ENCODE data around the gene TTLL13.

Gene TTLL13

DNA sequence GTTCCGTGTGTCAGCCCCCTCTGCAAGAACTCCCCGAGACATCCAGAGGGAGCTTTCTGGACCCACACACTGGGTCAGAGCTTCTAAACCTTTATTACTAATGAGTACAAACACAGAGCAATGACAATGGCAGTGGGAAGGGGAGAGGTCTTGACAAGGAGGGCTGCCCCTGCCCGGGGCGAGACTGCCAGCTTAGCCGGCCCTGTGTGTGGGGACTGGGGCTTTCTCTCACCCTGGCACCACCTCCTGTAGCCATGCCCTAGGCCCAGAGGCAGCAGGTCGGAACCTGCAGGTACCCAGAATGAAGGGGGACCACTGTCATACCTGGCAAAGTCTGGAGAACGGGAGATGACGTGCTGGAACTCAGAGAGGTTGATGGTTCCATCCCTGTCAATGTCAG is 18.7 kb upstream of the TTLL13 start:
- H3K36me3 ChIP-seq (ENCODE audit: insufficient read depth, low read length) = peaks cover 42% of the 10 kb centered on the region
- H3K9ac ChIP-seq (ENCODE audit: low read length) = no peak overlapping the region
- H3K27ac ChIP-seq (ENCODE audit: low read depth, low read length) = peak overlapping the region; percentile 21
- peaks cover 62% of the 10 kb centered on the region for H3K4me1 ChIP-seq (ENCODE audit: insufficient read depth, low read length)
- no peaks in the 10 kb centered on the region for H3K9me3 ChIP-seq (ENCODE audit: low read length)
- no peaks in the 10 kb centered on the region for H3K27me3 ChIP-seq (ENCODE audit: control insufficient read depth in 1 of 2, insufficient read depth in 2 of 2, low read length in 2 of 2)
- no peak overlapping the region for H3K4me3 ChIP-seq (ENCODE audit: low read depth in 1 of 2, low read length in 2 of 2)

DNA sequence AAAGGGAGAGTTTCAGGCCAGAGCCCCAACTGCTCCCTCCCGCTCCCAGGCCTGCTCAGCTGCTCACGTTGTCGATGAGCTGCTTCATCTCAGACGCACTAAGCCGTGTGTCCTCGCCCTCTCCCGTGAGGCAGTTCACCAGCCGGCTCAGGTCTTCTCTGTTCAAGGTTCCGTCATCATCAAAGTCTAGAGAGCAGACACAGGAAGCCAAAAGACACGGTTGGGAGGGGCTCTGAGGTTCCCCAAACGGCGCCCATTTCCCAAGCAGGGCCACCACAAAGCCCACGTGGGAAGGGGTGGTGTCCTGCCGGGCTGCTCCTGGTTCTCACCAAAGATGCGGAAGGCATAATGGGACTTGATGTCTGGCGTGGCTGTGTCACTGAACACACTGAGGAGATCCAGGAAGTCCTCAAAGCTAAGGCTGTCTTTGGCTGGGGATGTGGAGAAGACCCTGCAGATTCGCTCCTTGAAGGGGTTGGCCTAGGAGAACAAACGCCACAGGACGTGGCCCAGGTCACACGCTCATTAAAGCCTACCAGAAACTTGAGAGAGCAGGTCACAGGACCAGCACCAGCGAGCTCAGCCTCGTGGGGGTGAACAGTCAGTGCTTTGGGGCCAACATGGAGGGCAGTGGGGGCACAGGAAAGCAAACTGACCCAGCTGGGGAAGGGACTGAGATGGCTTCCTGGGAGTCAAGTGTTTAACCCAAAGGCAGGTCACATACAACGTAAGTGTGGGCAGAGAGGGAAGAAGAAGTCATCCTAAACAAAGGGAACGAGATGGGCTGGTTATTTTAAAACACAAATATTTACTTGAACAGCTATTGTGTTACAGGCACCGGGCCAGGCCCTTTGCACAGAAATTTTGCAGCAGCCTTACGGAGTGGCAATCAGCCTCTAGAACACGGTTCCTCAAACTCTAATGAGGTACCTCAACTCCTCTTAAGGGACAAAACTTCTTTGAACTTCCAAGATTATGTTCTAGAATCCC is 18.0 kb upstream of the TTLL13 start:
- H3K4me3 ChIP-seq (ENCODE audit: low read depth in 1 of 2, low read length in 2 of 2) = no peak overlapping the region
- peaks cover 62% of the 10 kb centered on the region for H3K4me1 ChIP-seq (ENCODE audit: insufficient read depth, low read length)
- H3K9me3 ChIP-seq (ENCODE audit: low read length) = no peaks in the 10 kb centered on the region
- no peaks in the 10 kb centered on the region for H3K27me3 ChIP-seq (ENCODE audit: control insufficient read depth in 1 of 2, insufficient read depth in 2 of 2, low read length in 2 of 2)
- no peak overlapping the region for H3K9ac ChIP-seq (ENCODE audit: low read length)
- peak overlapping the region; percentile 21 for H3K27ac ChIP-seq (ENCODE audit: low read depth, low read length)
- peaks cover 38% of the 10 kb centered on the region for H3K36me3 ChIP-seq (ENCODE audit: insufficient read depth, low read length)

DNA sequence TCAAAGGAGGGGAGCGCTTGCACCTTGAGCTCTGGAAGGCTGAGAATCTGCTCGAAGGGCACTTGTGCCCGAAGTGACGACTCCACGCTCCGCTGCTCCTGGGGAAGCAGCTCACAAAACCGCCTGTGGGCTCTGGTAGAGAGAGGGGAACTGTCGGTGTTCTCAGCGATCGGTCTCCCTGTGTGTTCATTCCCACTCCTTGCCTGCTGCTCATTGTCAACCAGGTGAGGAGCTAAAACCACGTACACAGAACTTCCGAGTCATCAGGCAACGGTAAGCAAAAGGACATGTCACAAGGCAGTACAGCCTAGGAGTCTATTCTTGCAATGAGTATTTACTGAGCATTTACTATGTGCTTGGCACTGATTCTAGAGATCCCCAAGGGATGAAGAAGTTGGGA is 17.2 kb upstream of the TTLL13 start:
- Histone ChIP-seq H3K4me3 (ENCODE audit: low read depth in 1 of 2, low read length in 2 of 2) (peak overlapping the region in 1 of 2 donors; percentile 84), H3K4me1 (ENCODE audit: insufficient read depth, low read length) (peaks cover 62% of the 10 kb centered on the region), H3K9me3 (ENCODE audit: low read length) (no peaks in the 10 kb centered on the region), H3K27ac (ENCODE audit: low read depth, low read length) (no peak overlapping the region), H3K36me3 (ENCODE audit: insufficient read depth, low read length) (peaks cover 35% of the 10 kb centered on the region), H3K9ac (ENCODE audit: low read length) (no peak overlapping the region), H3K27me3 (ENCODE audit: control insufficient read depth in 1 of 2, insufficient read depth in 2 of 2, low read length in 2 of 2) (no peaks in the 10 kb centered on the region)

DNA sequence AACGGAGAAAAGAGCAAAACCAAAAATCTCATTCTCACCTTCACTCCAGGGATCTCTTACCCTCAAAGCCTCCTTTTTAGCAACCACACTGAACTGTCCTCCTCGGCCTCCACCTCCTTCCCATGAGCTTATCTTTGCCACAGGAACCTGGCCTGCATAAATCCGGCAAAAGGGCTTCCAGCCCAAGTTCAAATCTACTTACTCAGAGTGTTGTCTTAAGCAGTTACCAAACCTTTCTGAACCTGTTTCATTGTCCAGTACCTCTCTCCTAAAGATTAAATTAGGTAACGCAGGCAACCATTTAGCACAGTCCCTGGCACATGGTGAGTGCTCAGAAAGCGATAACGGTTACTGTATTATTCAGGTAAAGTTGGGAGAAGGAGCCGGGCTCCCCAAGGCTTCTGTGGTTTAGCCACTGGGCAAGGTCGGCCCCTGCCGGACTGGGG is 16.4 kb upstream of the TTLL13 start:
- no peaks in the 10 kb centered on the region for H3K9me3 ChIP-seq (ENCODE audit: low read length)
- H3K4me3 ChIP-seq (ENCODE audit: low read depth in 1 of 2, low read length in 2 of 2) = peak overlapping the region; percentile 53 to 84
- H3K36me3 ChIP-seq (ENCODE audit: insufficient read depth, low read length) = peaks cover 33% of the 10 kb centered on the region
- no peaks in the 10 kb centered on the region for H3K27me3 ChIP-seq (ENCODE audit: control insufficient read depth in 1 of 2, insufficient read depth in 2 of 2, low read length in 2 of 2)
- peak overlapping the region; percentile 84 for H3K9ac ChIP-seq (ENCODE audit: low read length)
- peaks cover 61% of the 10 kb centered on the region for H3K4me1 ChIP-seq (ENCODE audit: insufficient read depth, low read length)
- H3K27ac ChIP-seq (ENCODE audit: low read depth, low read length) = peak overlapping the region; percentile 59

DNA sequence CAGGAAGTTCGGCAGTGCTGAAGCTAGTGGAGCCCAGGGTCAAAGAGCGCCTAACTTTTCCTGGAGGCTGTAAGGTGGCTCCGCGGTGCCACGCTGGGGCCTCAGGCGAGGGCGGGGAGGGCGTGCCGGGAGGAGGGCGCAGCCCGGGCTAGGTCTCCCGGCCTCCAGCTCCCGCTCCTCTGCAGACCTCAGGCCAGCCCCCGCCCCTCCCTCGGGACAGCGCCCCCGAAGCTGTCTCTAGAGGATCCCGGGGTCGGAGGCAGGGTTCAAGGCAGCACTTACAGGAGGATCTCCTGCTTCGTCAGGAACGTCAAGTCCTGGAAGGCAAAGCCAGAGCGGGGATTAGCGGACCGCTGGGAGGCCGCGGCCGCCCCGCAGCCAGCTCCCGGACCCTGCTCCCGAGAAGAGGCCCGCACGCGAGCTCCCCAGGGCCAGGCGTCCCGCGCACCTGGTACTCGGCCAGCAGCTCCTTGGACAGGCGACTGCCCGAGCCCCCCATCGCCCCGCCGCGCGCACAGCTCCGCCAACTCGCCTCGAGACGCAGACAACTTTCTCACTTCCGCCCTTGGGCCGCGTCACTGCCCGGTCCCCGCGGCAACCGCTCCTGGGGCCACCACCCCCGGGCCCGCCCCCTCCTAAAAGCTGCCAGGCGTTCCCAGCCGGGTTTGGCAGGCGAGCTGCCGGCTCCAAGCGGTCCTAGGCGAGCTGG is 15.8 kb upstream of the TTLL13 start, which contains the start of gene CIB1:
Gene CIB1, minus strand, starts transcription at position 555 of the 709 bp plus-strand sequence. Its CDS starts 56 bp downstream, at position 499.
- Histone ChIP-seq H3K36me3 (ENCODE audit: insufficient read depth, low read length) (peaks cover 34% of the 10 kb centered on the region), H3K4me1 (ENCODE audit: insufficient read depth, low read length) (peaks cover 56% of the 10 kb centered on the region), H3K4me3 (ENCODE audit: low read depth in 1 of 2, low read length in 2 of 2) (peak within 1 kb of the TSS; percentile 63 to 84), H3K9ac (ENCODE audit: low read length) (peak within 1 kb of the TSS; percentile 84), H3K9me3 (ENCODE audit: low read length) (no peaks in the 10 kb centered on the region), H3K27me3 (ENCODE audit: control insufficient read depth in 1 of 2, insufficient read depth in 2 of 2, low read length in 2 of 2) (no peaks in the 10 kb centered on the region), H3K27ac (ENCODE audit: low read depth, low read length) (peak within 1 kb of the TSS; percentile 79)

DNA sequence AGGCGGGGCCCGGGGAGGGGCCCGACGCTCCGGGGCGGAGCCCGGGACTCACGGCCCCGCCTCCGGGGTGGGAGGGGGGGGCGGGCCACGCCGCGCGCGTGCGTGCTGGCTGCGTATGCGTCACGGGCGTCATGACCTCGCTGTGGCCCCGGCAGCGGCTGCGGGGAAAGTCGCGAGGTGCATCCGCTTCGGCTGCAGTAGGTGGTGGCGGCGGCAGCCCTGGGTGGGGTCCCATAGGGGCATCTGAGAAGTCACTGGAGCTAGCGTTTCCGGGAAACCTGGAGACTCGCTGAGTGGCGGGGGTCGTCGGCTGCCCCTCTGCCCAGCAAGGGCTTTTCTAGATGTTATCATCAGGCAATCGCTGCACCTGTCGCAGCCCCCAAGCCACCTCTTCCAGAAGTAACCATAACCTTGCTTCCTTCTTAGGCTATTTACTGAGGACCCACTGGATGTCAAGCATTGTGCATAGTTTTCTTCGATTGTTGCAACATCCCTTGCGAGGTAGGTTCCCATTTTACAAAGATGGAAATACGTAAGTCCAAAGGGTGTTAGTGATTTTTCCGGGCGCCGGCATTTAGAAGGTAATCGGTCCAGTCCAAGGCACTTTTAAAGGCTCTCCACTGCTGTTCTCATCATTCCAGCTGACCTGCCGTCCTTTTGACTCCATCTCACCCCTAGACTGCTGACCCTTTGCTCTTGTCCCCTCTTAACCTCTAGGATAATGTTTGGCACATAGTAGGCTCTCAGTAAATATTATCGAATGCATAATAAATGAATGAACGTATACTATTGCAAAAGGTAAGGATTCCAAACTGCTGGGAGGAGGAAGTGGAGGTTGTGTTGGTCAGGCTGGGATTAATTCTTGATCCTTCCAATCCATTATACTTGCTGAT is 15.0 kb upstream of the TTLL13 start, which contains the start of gene GDPGP1:
Gene GDPGP1, plus strand, starts transcription at position 114 of the 893 bp plus-strand sequence. CDS start 6,700 bp downstream, outside the sequence.
- Histone ChIP-seq H3K27ac (ENCODE audit: low read depth, low read length) (peak within 1 kb of the TSS; percentile 79), H3K27me3 (ENCODE audit: control insufficient read depth in 1 of 2, insufficient read depth in 2 of 2, low read length in 2 of 2) (no peaks in the 10 kb centered on the region), H3K9me3 (ENCODE audit: low read length) (no peaks in the 10 kb centered on the region), H3K4me3 (ENCODE audit: low read depth in 1 of 2, low read length in 2 of 2) (peak within 1 kb of the TSS; percentile 63 to 84), H3K4me1 (ENCODE audit: insufficient read depth, low read length) (peaks cover 48% of the 10 kb centered on the region), H3K36me3 (ENCODE audit: insufficient read depth, low read length) (peaks cover 31% of the 10 kb centered on the region), H3K9ac (ENCODE audit: low read length) (peak within 1 kb of the TSS; percentile 84)

DNA sequence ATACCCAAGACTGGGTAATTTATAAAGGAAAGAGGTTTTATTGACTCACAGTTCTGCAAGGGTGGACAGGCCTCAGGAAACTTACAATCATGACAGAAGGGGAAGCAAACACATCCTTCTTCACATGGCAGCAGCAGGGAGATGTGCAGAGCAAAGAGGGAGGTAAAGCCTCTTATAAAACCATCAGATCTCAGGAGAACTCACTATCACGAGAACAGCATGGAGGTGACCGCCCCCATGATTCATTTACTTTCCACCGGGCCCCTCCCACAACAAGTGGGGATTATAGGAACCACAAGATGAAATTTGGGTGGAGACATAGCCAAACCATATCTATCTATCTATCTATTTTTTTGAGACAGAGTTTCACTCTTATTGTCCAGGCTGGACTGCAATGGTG is 10.0 kb upstream of the TTLL13 start:
- Histone ChIP-seq H3K4me1 (ENCODE audit: insufficient read depth, low read length) (peaks cover 8% of the 10 kb centered on the region), H3K27me3 (ENCODE audit: control insufficient read depth in 1 of 2, insufficient read depth in 2 of 2, low read length in 2 of 2) (no peaks in the 10 kb centered on the region), H3K9ac (ENCODE audit: low read length) (no peak overlapping the region), H3K4me3 (ENCODE audit: low read depth in 1 of 2, low read length in 2 of 2) (no peak overlapping the region), H3K27ac (ENCODE audit: low read depth, low read length) (no peak overlapping the region), H3K36me3 (ENCODE audit: insufficient read depth, low read length) (peaks cover 15% of the 10 kb centered on the region), H3K9me3 (ENCODE audit: low read length) (no peaks in the 10 kb centered on the region)

DNA sequence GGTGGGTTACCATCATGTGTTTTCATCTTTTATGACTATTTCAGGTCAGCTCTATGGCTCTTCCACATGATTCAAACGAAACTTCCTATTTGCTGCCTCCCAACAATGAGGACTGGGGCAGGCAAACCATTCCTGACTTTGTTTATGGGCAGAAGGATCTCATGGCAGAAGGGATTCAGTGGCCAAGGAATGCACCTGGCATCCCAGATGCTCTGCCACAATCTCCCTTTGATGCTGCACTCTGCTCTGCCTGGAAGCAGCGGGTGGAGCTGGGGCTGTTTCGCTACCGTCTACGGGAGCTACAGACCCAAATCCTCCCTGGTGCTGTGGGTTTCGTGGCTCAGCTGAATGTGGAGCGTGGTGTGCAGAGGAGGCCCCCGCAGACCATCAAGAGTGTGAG is 8.5 kb upstream of the TTLL13 start:
- Histone ChIP-seq H3K27ac (ENCODE audit: low read depth, low read length) (no peak overlapping the region), H3K4me1 (ENCODE audit: insufficient read depth, low read length) (no peaks in the 10 kb centered on the region), H3K9ac (ENCODE audit: low read length) (no peak overlapping the region), H3K4me3 (ENCODE audit: low read depth in 1 of 2, low read length in 2 of 2) (no peak overlapping the region), H3K9me3 (ENCODE audit: low read length) (no peaks in the 10 kb centered on the region), H3K27me3 (ENCODE audit: control insufficient read depth in 1 of 2, insufficient read depth in 2 of 2, low read length in 2 of 2) (no peaks in the 10 kb centered on the region), H3K36me3 (ENCODE audit: insufficient read depth, low read length) (peaks cover 15% of the 10 kb centered on the region)

DNA sequence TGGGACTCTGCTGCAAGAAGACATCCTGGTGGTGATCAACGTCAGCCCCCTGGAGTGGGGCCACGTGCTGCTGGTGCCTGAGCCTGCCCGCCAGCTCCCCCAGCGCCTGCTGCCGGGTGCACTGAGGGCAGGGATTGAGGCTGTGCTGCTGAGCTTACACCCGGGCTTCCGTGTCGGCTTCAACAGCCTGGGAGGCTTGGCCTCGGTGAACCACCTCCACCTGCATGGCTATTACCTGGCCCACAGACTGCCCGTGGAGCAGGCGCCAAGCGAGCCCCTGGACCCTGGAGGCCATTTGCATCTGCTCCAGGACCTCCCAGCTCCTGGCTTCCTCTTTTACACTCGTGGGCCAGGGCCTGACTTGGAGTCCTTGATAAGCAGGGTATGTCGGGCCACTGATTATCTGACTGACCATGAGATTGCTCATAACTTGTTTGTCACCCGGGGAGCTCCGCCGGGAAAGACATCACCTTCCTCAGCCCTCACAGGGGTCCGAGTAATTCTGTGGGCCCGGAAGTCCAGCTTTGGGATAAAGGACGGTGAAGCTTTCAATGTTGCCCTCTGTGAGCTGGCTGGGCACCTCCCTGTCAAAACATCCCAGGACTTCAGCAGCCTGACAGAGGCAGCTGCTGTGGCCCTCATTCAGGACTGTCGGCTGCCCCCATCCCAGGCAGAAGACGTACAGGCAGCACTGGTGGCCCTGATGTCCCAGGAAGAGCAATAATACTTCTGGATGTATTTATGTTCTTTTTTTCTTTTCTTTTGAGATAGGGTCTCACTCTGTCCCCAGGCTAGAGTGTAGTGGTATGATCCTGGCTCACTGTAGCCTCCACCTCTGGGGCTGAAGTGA is 7.8 kb upstream of the TTLL13 start:
- H3K4me1 ChIP-seq (ENCODE audit: insufficient read depth, low read length) = no peaks in the 10 kb centered on the region
- no peaks in the 10 kb centered on the region for H3K9me3 ChIP-seq (ENCODE audit: low read length)
- H3K27ac ChIP-seq (ENCODE audit: low read depth, low read length) = no peak overlapping the region
- H3K36me3 ChIP-seq (ENCODE audit: insufficient read depth, low read length) = peaks cover 15% of the 10 kb centered on the region
- no peaks in the 10 kb centered on the region for H3K27me3 ChIP-seq (ENCODE audit: control insufficient read depth in 1 of 2, insufficient read depth in 2 of 2, low read length in 2 of 2)
- H3K9ac ChIP-seq (ENCODE audit: low read length) = no peak overlapping the region
- H3K4me3 ChIP-seq (ENCODE audit: low read depth in 1 of 2, low read length in 2 of 2) = no peak overlapping the region

DNA sequence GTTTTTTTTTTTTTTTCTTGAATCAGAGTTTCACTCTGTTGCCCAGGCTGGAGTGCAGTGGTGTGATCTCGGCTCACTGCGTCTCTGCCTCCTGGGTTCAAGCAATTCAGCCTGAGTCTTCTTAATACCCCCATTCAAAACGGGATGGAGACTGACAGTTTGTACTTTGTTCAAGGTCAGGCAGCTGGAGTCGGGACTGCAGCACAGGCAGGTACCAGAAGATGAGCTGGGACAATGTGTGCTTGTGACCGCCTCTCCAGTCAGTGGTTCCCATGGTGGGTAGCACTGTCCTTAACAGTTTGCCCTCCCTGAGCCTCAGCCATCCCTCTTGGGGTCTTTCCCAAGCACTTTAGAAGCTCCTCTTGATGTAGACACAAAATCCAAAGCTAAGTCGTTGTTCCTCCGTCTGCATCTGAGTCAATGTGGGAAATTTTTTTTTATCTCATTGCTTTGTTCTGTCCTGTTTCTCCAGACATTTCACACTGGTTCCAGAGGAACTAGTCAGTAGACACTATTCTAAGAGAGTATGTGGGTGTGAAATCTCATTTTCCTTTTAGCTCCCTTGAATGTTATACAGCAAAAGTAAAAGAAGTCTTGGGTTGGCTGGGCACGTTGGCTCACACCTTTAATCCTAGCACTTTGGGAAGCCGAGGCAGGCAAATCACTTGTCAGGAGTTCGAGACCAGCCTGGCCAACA is 5.3 kb upstream of the TTLL13 start:
- H3K27me3 ChIP-seq (ENCODE audit: control insufficient read depth in 1 of 2, insufficient read depth in 2 of 2, low read length in 2 of 2) = no peaks in the 10 kb centered on the region
- peaks cover 4% of the 10 kb centered on the region for H3K4me1 ChIP-seq (ENCODE audit: insufficient read depth, low read length)
- H3K27ac ChIP-seq (ENCODE audit: low read depth, low read length) = no peak overlapping the region
- no peak overlapping the region for H3K4me3 ChIP-seq (ENCODE audit: low read depth in 1 of 2, low read length in 2 of 2)
- H3K36me3 ChIP-seq (ENCODE audit: insufficient read depth, low read length) = no peaks in the 10 kb centered on the region
- H3K9ac ChIP-seq (ENCODE audit: low read length) = no peak overlapping the region
- no peaks in the 10 kb centered on the region for H3K9me3 ChIP-seq (ENCODE audit: low read length)

All from muscle layer of colon (tissue), 2 donors.